GM21390 (cell line): ENCODE data around the gene NPVF.

Experiments used
- ATAC-seq: cut with Tn5 transposase; IDR thresholded peaks from one replicate; pipeline ENCODE4 v1.9.1; 2021; ENCODE audit not compliant: unreplicated experiment

The NPVF gene

DNA sequence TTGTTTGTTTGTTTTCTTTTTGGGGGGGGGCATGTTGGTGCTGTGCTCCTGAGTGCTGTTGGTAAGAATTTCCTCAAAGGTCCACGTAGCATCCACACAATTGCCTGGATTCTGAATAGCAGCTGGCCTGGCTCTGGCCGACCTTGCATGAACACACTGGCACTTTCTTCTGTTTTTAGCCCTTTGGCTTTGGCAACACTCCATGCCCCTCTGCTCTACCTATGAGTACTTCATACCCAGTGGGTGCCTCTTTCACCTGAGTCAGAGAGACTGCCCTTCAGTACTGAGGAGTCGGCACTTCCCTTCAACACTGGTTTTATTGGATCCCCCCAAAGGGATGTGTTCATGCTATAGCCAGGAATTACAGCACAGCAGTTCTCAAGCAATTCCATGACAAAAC, 7.2 kb upstream of the NPVF start:
- ATAC-seq, result no peak

GRCh38 chr7:25234336-25234735, 6.0 kb upstream of the NPVF start:
- no peak for ATAC-seq

DNA sequence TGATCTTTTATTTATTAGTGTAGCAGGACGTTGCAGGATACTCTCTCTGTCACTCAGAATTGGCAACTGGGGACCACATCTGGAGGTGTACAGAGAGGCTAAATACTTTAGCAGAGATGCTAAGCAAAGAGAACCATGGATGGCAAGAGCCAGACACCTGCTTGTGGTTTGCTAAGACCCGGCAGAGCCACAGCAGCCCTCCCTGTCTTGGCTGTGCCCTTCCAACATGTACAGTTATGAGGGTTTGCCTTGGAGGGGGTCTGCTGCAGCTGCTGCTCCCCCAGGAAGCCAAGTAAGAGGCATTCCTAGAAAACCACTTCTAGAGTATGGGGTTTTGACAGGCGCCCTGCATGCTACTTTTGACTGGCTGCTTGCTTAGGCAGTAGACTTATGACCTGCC, 5.1 kb downstream of the NPVF start:
- ATAC-seq, result no peak

GRCh38 chr7:25222666-25223065, 5.6 kb downstream of the NPVF start:
- ATAC-seq, result no peak

DNA sequence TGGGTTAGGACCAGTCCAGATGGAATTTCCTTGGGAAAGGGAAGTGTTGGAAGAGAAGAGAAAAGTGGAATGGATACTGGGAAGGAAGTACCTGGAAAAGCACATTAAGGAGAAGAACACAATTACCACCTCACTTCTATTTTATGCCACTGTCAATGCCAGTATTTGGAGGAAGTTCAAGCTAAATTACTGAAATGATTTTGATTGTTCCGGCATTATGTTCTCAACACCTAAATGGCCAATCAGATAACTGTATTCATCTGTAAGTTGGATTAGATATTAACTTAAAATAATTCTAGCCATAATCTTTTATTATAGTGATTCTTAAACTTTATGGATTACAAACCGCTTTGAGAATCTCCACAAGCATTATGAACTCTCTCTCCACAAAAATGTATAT, 7.3 kb downstream of the NPVF start:
- ATAC-seq, result no peak

- ATAC-seq, result no peak
Observed at GRCh38 chr7:25218191-25218590, 10.1 kb downstream of the NPVF start.

GRCh38 chr7:25216837-25217236, 11.4 kb downstream of the NPVF start:
- no peak for ATAC-seq

- no peak for ATAC-seq
Observed at GRCh38 chr7:25215694-25216335, 12.5 kb downstream of the NPVF start.

- no peak for ATAC-seq
Observed at GRCh38 chr7:25208525-25209221, 19.6 kb downstream of the NPVF start.

- no peak for ATAC-seq
Observed at GRCh38 chr7:25207887-25208286, 20.4 kb downstream of the NPVF start.

GRCh38 chr7:25206765-25207164, 21.5 kb downstream of the NPVF start:
- no peak for ATAC-seq

GRCh38 chr7:25196132-25196896, 32.0 kb downstream of the NPVF start:
- ATAC-seq, result no peak

DNA sequence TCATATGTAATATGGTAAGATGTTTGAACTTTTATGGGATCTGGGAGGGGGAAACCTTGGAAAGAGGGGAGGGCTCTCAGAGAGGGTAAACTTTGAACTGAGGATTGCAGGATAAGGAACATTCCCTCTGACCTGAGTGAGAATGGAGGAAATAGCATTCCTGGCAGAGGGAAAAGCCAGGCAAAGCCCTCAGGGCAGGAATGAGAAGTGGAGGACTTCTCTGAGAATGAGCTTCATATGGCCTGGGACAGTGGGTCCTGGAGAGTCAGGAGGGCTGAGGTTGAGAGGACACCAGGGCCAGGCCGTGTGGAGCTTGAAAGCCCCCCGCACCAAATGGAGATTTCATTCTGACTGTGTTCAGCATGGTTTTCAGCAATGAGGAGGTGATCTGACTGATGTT, 34.2 kb downstream of the NPVF start:
- ATAC-seq, result no peak

DNA sequence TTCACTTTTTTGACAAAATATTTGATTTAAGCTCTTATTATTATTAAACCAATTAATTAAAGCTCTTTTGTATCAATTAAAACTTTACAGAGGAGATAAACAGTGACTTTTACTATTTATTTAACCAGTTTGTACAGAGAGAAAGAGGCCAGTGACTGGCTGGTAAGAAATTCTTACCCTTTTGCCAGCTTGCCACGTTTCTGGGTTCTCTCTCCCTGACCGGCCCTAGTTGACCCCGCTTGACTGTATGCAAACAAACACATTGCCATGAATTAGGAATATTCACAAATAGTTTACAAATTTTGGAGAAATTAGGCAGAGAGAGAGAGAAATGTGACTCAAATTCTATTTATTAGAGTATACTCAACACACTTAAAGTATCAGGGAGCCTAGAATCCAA, 36.2 kb downstream of the NPVF start:
- no peak for ATAC-seq

- no peak for ATAC-seq
Observed at GRCh38 chr7:25189197-25189596, 39.1 kb downstream of the NPVF start.

- no peak for ATAC-seq
Observed at GRCh38 chr7:25187932-25188331, 40.4 kb downstream of the NPVF start.

DNA sequence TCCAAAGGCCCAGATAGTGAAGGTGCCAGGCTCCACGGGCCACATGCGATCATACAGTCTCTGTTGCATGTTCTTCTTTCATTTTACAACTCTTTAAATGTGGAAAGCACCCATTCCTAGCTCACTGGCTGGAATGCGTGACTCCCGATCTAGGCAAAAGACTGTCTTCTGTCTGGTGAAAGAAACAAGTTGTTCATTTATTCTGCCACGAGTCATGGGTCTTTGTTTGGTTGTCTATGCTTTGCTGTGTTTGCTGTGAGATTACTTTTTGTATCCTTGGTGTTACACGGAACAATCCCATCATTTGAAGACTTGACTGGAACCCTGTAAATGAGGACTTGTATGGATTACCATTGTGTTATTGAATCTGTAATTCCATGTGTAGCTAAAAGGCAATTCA, 41.9 kb downstream of the NPVF start:
- ATAC-seq, result no peak

- ATAC-seq, result no peak
Observed at GRCh38 chr7:25181532-25181931, 46.8 kb downstream of the NPVF start.

DNA sequence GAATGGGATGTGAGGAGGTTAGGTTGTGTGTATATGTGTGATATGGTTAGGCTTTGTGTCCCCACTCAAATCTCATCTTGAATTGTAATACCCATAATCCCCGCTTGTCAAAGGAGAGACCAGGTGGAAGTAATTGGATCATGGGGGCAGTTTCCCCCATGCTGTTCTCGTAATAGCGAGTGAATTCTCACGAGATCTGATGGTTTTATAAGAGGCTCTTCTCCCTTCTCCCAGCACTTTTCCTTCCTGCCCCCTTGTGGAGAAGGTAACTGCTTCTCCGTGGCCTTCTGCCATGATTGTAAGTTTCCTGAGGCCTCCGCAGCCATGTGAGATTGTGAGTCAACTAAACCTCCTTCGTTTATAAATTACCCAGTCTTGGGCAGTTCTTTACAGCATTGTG, 47.3 kb downstream of the NPVF start:
- ATAC-seq, result no peak

DNA sequence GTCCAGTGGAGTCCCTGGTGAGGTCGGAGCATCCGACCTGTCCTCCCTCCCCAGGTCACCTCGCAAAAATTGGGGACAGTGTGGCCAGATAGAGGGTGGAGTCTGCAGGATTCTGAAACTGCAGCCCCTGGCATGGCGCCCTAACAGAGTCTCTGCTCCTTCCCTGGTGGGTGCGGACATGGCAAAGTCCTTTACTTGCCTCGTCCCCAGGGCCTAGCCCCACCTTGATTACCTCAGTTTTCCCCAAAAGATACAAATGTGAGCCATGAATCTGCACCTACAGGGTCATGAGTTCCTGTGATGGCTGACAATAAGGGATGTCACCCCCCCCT, 47.7 kb downstream of the NPVF start:
- peak; percentile 34 for ATAC-seq

DNA sequence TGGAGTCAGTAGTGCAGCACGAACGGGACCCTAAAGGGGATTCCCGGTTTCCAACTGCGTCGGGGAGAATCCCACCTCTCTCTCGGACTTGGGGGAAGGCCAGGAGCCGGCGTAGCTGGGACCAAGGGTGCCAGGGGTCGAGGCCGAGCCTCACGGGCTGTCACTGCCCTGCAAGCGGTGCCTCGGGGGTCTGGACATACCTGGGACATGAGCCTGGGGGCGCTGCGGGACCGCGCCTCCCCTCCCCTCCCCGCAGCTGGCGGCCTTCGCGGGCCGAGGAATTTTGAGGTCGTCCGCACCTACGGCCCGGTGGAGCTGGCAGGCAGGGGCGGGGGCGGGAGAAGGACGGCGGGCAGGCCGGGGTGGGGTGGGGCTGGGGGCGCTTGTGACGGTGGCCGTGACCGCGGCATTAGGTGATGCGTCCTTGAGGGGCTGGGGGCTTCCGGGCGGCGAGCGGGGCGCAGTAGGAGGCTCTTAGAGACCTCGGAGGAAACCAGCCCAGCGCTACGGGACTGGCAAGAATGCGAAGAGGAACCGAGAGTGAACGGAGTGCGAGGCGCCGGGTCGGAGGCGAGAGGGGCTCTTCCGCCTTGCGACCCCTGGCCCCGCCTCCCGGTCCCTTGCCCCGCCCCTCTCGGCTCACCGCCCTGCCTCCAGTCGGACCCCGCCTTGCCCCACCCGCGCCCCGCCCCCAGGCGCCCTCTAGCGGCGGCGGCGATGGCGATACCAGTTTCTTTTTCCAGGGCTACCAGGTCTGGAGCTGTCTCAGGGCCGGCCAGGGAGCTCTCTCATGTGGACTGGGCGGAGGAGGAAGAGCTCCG, 48.3 kb downstream of the NPVF start:
- ATAC-seq, result peak; percentile 96

DNA sequence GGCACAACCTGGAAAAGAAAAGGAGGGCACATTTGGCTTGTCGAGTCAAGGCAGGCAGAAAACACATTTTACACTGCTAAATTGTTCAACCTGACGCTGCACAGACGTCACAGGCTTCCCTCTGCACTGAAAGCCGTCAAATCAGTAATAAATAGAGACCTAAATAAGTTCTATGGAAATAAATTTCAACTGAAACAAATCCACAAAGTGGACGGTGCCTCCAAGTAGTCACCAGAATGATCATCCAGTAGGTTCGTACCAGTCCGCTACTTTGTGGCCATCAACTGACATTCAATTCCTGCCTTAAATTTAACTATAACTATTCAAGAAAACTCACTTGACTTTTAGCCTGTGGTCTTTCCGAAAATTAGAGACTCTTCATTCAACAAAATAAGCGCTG, 49.0 kb downstream of the NPVF start:
- no peak for ATAC-seq
